ENCODE results near the gene RASSF1. TPM values are rescaled to one million over a fixed set of nuclear protein-coding genes. Genes with fewer than 3 reads are reported as not detected.
A peak's percentile ranks its signal among the peaks of the same experiment; 100 is the strongest.

Gene RASSF1
- total RNA-seq, 2 experiments from 2014 or later: 68.0 to 71.2 TPM

DNA sequence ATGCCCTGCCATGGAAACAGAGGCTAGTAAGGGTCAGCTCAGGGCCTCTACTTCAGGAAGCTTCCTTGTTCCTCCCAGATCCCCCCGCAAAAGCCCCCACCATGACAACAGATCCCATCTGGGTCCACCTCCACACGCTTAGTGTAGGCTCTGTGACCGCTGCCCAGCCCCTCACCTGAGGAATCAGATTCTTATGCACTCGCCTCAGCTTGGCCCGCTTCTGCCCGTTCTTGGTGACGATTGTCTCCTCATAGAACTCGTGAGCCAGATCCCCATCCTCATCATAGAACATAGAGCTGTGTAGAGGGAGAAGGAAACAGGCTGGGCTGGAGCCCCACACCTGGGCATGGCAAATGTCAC lies 14.5 kb downstream of the RASSF1 start:
- no peak for DNase-seq
- intact Hi-C loops (cut with DNase I, micrococcal nuclease): no loop called here
- CTCF ChIA-PET: no interaction called here

DNA sequence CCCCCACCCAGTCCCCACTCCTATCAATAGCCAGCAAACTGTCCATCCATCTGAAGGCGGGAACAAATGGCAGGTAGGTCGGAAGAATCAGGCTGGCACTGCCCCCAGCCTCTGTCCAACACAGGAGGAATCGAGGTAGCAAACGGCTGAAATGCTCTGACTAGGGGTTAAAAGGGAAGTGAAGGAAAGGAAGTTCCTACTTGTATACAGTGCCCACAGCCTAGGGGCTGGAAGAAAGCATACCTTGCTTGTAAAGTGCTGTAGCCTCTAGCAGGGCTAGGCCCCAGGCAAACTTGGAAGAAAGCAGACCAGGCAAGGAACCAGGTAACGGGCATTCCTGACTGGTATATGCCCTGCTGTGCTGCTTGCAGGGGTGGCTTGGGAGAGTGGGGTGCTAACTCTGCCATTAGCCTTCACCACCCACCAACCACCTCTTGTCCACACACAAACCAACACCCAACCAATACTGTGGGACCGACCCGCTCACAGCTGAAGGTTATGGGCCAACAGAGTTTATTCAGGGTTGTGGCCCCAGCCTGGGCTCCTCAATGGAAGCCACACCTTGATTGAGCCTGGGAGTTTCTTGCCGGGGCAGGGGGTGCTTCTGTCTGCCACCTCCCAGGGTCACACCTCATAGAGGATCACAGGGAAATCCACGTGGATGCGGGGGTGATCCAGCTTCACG lies 15.0 kb downstream of the RASSF1 start:
- intact Hi-C loops (cut with DNase I, micrococcal nuclease): no loop called here
- Histone ChIP-seq H3K4me3 (ENCODE audit: low read length) (no peak overlapping the region), H3K36me3 (ENCODE audit: insufficient read depth, low read length) (peaks cover 25% of the 10 kb centered on the region), H3K9me3 (ENCODE audit: control insufficient read depth in 1 of 2, insufficient read depth in 1 of 2, low read length in 2 of 2) (no peaks in the 10 kb centered on the region), H3K27ac (ENCODE audit: low read depth in 1 of 2, low read length in 2 of 2) (no peak overlapping the region), H3K4me1 (ENCODE audit: insufficient read depth, low read length) (peaks cover 56% of the 10 kb centered on the region), H3K27me3 (ENCODE audit: control insufficient read depth in 1 of 2, insufficient read depth in 2 of 2, low read length in 2 of 2) (no peaks in the 10 kb centered on the region)
- Mint-ChIP-seq H3K27ac (peak overlapping the region; percentile 54), H3K4me3 (peak overlapping the region; percentile 42), H3K36me3 (ENCODE audit: low read depth) (peaks cover 34% of the 10 kb centered on the region), H3K27me3 (no peaks in the 10 kb centered on the region), H3K9me3 (no peaks in the 10 kb centered on the region), H3K4me1 (ENCODE audit: low read depth) (peaks cover 32% of the 10 kb centered on the region)
- DNase-seq (peak in 1 of 14 experiments; percentile 19), ATAC-seq (ENCODE audit: poor library complexity) (no peak)
- ChIA-PET POLR2A (interaction anchor here (4.7 kb wide), 1 partner anchor 12 kb away, joined by 58 read pairs; no protein-coding TSS in a partner anchor), CTCF (interaction anchor here (1.7 to 2.4 kb wide), 3 partner anchors 12 to 34 kb away, joined by 9 to 19 read pairs (median 18); partner anchors contain the start of genes HYAL3, IFRD2 and NAA80)
- TF ChIP-seq, protein P1, sequence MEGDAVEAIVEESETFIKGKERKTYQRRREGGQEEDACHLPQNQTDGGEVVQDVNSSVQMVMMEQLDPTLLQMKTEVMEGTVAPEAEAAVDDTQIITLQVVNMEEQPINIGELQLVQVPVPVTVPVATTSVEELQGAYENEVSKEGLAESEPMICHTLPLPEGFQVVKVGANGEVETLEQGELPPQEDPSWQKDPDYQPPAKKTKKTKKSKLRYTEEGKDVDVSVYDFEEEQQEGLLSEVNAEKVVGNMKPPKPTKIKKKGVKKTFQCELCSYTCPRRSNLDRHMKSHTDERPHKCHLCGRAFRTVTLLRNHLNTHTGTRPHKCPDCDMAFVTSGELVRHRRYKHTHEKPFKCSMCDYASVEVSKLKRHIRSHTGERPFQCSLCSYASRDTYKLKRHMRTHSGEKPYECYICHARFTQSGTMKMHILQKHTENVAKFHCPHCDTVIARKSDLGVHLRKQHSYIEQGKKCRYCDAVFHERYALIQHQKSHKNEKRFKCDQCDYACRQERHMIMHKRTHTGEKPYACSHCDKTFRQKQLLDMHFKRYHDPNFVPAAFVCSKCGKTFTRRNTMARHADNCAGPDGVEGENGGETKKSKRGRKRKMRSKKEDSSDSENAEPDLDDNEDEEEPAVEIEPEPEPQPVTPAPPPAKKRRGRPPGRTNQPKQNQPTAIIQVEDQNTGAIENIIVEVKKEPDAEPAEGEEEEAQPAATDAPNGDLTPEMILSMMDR (IDR thresholded peaks at IDR 0.05): no peak

More for the DNA sequence above, 14.5 kb downstream of the RASSF1 start:
- H3K4me1 ChIP-seq (ENCODE audit: insufficient read depth, low read length): peaks cover 54% of the 10 kb centered on the region
- TF ChIP-seq, protein P1 (IDR thresholded peaks at IDR 0.05): no peak
- no peaks in the 10 kb centered on the region for H3K27me3 ChIP-seq (ENCODE audit: control insufficient read depth in 1 of 2, insufficient read depth in 2 of 2, low read length in 2 of 2)
- no peaks in the 10 kb centered on the region for H3K9me3 ChIP-seq (ENCODE audit: control insufficient read depth in 1 of 2, insufficient read depth in 1 of 2, low read length in 2 of 2)
- peaks cover 30% of the 10 kb centered on the region for H3K36me3 ChIP-seq (ENCODE audit: insufficient read depth, low read length)
- H3K4me3 Mint-ChIP-seq: peak overlapping the region; percentile 97
- H3K27ac Mint-ChIP-seq: no peak overlapping the region
- POLR2A ChIA-PET: interaction anchor here (4.7 kb wide), 1 partner anchor 11 kb away, joined by 58 read pairs; no protein-coding TSS in a partner anchor
- peaks cover 39% of the 10 kb centered on the region for H3K36me3 Mint-ChIP-seq (ENCODE audit: low read depth)
- H3K4me3 ChIP-seq (ENCODE audit: low read length): no peak overlapping the region
- no peak overlapping the region for H3K27ac ChIP-seq (ENCODE audit: low read depth in 1 of 2, low read length in 2 of 2)
- H3K27me3 Mint-ChIP-seq: no peaks in the 10 kb centered on the region
- ATAC-seq (ENCODE audit: poor library complexity): no peak
- H3K9me3 Mint-ChIP-seq: no peaks in the 10 kb centered on the region
- H3K4me1 Mint-ChIP-seq (ENCODE audit: low read depth): peaks cover 30% of the 10 kb centered on the region

DNA sequence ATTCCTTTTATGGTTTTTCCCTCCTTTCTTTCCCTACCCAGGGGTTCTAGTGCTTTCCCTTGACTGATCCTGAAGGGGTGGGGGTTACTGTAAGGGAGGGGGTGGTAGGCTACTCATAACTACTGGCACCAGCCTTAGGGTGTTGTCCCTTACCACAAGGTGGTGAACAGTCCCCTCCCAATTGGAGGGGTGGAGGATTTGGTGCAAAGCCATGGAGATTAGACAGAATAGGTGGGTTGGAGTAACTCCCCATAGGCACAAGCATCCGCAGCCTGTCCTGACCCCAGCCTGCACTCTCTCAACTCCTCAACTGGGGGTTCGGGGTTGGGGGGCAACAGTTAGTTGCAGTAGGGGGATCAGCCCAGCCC lies 15.5 kb downstream of the RASSF1 start:
- Histone ChIP-seq H3K9me3 (ENCODE audit: control insufficient read depth in 1 of 2, insufficient read depth in 1 of 2, low read length in 2 of 2) (no peaks in the 10 kb centered on the region), H3K36me3 (ENCODE audit: insufficient read depth, low read length) (peaks cover 20% of the 10 kb centered on the region), H3K4me1 (ENCODE audit: insufficient read depth, low read length) (peaks cover 62% of the 10 kb centered on the region), H3K4me3 (ENCODE audit: low read length) (no peak overlapping the region), H3K27me3 (ENCODE audit: control insufficient read depth in 1 of 2, insufficient read depth in 2 of 2, low read length in 2 of 2) (no peaks in the 10 kb centered on the region), H3K27ac (ENCODE audit: low read depth in 1 of 2, low read length in 2 of 2) (no peak overlapping the region)
- peak overlapping the region; percentile 54 for H3K27ac Mint-ChIP-seq
- intact Hi-C loops (cut with DNase I, micrococcal nuclease): no loop called here
- H3K4me1 Mint-ChIP-seq (ENCODE audit: low read depth): peaks cover 37% of the 10 kb centered on the region
- CTCF ChIA-PET: interaction anchor here (1.4 to 2.4 kb wide), 7 partner anchors 9 to 33 kb away, joined by 5 to 19 read pairs (median 8); partner anchors contain the start of genes CYB561D2, HYAL3, IFRD2 and NAA80
- H3K27me3 Mint-ChIP-seq: no peaks in the 10 kb centered on the region
- TF ChIP-seq, protein P1 (IDR thresholded peaks at IDR 0.05): no peak
- POLR2A ChIA-PET: interaction anchor here (0.7 to 1.8 kb wide), 2 partner anchors 12 to 33 kb away, joined by 3 to 12 read pairs; no protein-coding TSS in a partner anchor
- H3K36me3 Mint-ChIP-seq (ENCODE audit: low read depth): peaks cover 29% of the 10 kb centered on the region
- peak overlapping the region; percentile 68 for H3K4me3 Mint-ChIP-seq
- peak in 1 of 14 experiments; percentile 16 for DNase-seq
- no peak for ATAC-seq (ENCODE audit: poor library complexity)
- H3K9me3 Mint-ChIP-seq: no peaks in the 10 kb centered on the region

Measured in CD4-positive, alpha-beta T cell (primary cell).